ENCODE results near the gene GRK4. TPM values are rescaled to one million over a fixed set of nuclear protein-coding genes. Genes with fewer than 3 reads are reported as not detected.

Gene GRK4
- total and polyA plus RNA-seq, 10 of the 15 experiments (the other 5 are each of a cell fraction or from before 2014, with no cell fraction given) = 1.1 to 4.0 (median 2.5) TPM

- intact Hi-C loops (cut with micrococcal nuclease; ENCODE audit: unreplicated experiment) (loop anchor here (10.0 kb wide), 1 partner anchor 806 kb away; the partner anchor contains the start of gene MXD4), in situ Hi-C loops (cut with MboI) (no loop called here)
- no peaks in the 10 kb centered on the region for H3K27me3 ChIP-seq (replicated peaks in 1 of 2; ENCODE audit: control insufficient read depth in 2 of 2, insufficient read depth in 2 of 2, low read length in 1 of 2)
- RAD21 ChIA-PET (ENCODE audit: unreplicated experiment) = no interaction called here
- H3K9me3 ChIP-seq (replicated peaks; ENCODE audit: control insufficient read depth, insufficient read depth, low read length) = no peaks in the 10 kb centered on the region
- H2AFZ ChIP-seq (ENCODE audit: control insufficient read depth, low read depth, low read length) = no peak overlapping the region
- H3K27ac ChIP-seq (ENCODE audit: control insufficient read depth, insufficient read depth) = no peak overlapping the region
- CTCF ChIA-PET = no interaction called here
- WGBS (ENCODE audit: insufficient coverage, insufficient replicate concordance, low lambda C conversion rate, missing lambda C conversion rate) = 70% methylated on average over 3 of the region's 3 CpGs
- POLR2A ChIA-PET = interaction anchor here (0.6 kb wide), 1 partner anchor 9 kb away, joined by 3 read pairs; no protein-coding TSS in a partner anchor
- TF ChIP-seq EED (IDR thresholded peaks at IDR 0.05; ENCODE audit: low read depth) = no peak
- TF ChIP-seq WRNIP1 (IDR thresholded peaks at IDR 0.05; ENCODE audit: borderline replicate concordance, low read depth, low read length) = no peak
- no peak for TF ChIP-seq ESRRA (IDR thresholded peaks at IDR 0.05; ENCODE audit: low read length)
- no peak for TF ChIP-seq REST (IDR thresholded peaks at IDR 0.05; ENCODE audit: low read depth, low read length)
- TF ChIP-seq, protein P1, sequence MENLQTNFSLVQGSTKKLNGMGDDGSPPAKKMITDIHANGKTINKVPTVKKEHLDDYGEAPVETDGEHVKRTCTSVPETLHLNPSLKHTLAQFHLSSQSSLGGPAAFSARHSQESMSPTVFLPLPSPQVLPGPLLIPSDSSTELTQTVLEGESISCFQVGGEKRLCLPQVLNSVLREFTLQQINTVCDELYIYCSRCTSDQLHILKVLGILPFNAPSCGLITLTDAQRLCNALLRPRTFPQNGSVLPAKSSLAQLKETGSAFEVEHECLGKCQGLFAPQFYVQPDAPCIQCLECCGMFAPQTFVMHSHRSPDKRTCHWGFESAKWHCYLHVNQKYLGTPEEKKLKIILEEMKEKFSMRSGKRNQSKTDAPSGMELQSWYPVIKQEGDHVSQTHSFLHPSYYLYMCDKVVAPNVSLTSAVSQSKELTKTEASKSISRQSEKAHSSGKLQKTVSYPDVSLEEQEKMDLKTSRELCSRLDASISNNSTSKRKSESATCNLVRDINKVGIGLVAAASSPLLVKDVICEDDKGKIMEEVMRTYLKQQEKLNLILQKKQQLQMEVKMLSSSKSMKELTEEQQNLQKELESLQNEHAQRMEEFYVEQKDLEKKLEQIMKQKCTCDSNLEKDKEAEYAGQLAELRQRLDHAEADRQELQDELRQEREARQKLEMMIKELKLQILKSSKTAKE (IDR thresholded peaks at IDR 0.05; ENCODE audit: low read depth, poor library complexity, severe bottlenecking) = no peak
- TF ChIP-seq POLR2AphosphoS5 (IDR thresholded peaks at IDR 0.05; ENCODE audit: low read length) = no peak
- no peak for TF ChIP-seq RCOR1 (conservative IDR thresholded peaks at IDR 0.05; ENCODE audit: low read depth, low read length)
- TF ChIP-seq SUZ12 (IDR thresholded peaks at IDR 0.05; ENCODE audit: unreplicated experiment) = no peak
- no peak for TF ChIP-seq RB1 (IDR thresholded peaks at IDR 0.05; ENCODE audit: borderline replicate concordance)
- H3K4me3 ChIP-seq = no peak overlapping the region
- no peak overlapping the region for H3K4me2 ChIP-seq (ENCODE audit: control insufficient read depth, insufficient read depth)
- no peak for DNase-seq (ENCODE audit: low read depth, low spot score)
- no peaks in the 10 kb centered on the region for H3K36me3 ChIP-seq (ENCODE audit: control insufficient read depth in 2 of 2, insufficient read depth in 2 of 2, low read length in 1 of 2)
- no peaks in the 10 kb centered on the region for H4K20me1 ChIP-seq (ENCODE audit: control insufficient read depth, insufficient read depth)
- no peak for ATAC-seq
- no peaks in the 10 kb centered on the region for H3K4me1 ChIP-seq (ENCODE audit: control insufficient read depth, insufficient read depth, low read length)
- no peak overlapping the region for H3K9ac ChIP-seq (ENCODE audit: control insufficient read depth, insufficient read depth, low read length)
- FAIRE-seq = no peak
- peaks cover 13% of the 10 kb centered on the region for H3K79me2 ChIP-seq (ENCODE audit: control insufficient read depth, insufficient read depth, low read length)
- SMC1A ChIA-PET (ENCODE audit: uncharacterized antibody, unreplicated experiment) = interaction anchor here (0.7 to 1.2 kb wide), 3 partner anchors 7 to 41 kb away, joined by 3 to 4 read pairs (median 3); no protein-coding TSS in a partner anchor
- no TSS peak for BruUV-seq (replicated peaks)
Observed at GRCh38 chr4:3070709-3071500, 107.5 kb downstream of the GRK4 start.
